Measurements from ENCODE around the gene NOL4L. TPM values are rescaled to one million over a fixed set of nuclear protein-coding genes. Genes with fewer than 3 reads are reported as not detected.

The NOL4L gene
- total RNA-seq, 1 experiment from 2014 or later: 1.4 TPM

DNA sequence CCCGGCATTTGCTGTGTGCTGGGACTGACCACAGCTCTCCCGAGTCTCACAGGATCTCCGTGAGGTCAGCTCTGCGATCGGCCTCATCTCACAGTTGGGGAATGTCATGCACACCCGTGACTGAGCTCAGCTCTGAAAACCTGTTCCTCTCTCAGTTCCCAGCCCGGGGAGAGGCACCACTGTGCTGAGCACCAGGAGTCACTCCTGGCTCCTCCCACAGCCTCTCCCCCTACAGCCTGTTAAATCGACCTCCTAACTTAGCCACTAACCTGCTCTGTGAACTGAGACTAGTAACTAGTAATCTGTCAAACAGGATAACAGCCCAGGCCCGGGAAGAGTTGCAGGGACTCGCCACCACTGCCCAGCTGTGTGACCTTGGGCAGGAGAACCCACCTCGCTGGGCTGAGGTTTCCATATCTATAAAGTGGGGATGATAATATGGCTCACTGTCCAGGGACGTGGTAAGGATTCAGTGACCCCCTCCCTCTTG, 20.1 kb upstream of the NOL4L start:
- ChIA-PET CTCF (no interaction called here), POLR2A (ENCODE audit: low non-redundant PET) (no interaction called here)
- no peak for TF ChIP-seq EZH2 (IDR thresholded peaks at IDR 0.05; ENCODE audit: borderline replicate concordance, low read depth, low read length, poor library complexity, severe bottlenecking)
- no peak for TF ChIP-seq CTCF (conservative IDR thresholded peaks at IDR 0.05; ENCODE audit: low read depth, low read length)
- no peak for DNase-seq (ENCODE audit: low spot score)
- Histone ChIP-seq H3K4me1 (ENCODE audit: insufficient read depth, low read length, poor library complexity, severe bottlenecking) (no peaks in the 10 kb centered on the region), H3K36me3 (ENCODE audit: insufficient read depth, low read length, poor library complexity, severe bottlenecking) (no peaks in the 10 kb centered on the region), H3K9me3 (ENCODE audit: low read depth, low read length, poor library complexity, severe bottlenecking) (no peaks in the 10 kb centered on the region), H3K27me3 (replicated peaks; ENCODE audit: insufficient read depth, low read depth, low read length, poor library complexity) (no peaks in the 10 kb centered on the region), H3K4me3 (ENCODE audit: low read depth, low read length, poor library complexity, severe bottlenecking) (no peak overlapping the region), H3K27ac (ENCODE audit: low read depth, low read length, poor library complexity, severe bottlenecking) (no peak overlapping the region)
- BruUV-seq (replicated peaks): no TSS peak
- intact Hi-C loops (cut with micrococcal nuclease; ENCODE audit: unreplicated experiment): no loop called here

DNA sequence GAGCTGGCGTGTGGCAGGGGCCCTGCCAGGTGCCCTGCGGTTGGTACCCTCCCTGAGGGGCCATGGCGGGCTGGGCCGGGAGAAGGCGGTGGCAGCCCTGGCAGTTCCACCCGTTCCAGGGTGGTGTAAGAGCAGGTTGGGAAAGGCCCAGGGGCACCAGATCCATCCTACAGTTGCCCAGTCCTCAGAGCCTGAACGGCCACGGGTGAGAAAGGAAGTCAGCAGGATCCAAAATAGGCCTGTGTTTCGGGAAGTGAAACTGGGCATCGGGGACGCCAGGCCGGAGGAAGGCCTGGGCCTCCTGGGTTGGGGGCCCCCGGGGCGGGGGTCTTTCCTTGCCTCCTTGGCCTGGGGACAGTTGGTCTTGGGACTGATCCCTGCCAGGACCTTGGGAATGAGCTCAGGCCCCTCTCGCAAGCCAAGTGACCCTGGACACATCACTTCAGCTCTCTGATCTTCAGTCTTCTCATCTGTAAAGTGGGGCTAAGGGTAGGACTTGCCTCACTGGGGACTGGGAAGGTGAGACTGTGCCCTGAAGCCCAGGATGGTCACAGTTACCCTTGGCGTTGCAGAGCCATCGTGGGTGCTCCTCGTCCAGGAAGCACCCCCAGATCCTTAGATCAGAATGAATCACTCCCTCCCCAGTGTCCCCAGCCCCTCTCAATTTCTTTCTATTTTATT, 18.1 kb upstream of the NOL4L start:
- no peaks in the 10 kb centered on the region for H3K4me1 ChIP-seq (ENCODE audit: insufficient read depth, low read length, poor library complexity, severe bottlenecking)
- CTCF ChIA-PET: no interaction called here
- H3K9me3 ChIP-seq (ENCODE audit: low read depth, low read length, poor library complexity, severe bottlenecking): no peaks in the 10 kb centered on the region
- no peak overlapping the region for H3K27ac ChIP-seq (ENCODE audit: low read depth, low read length, poor library complexity, severe bottlenecking)
- H3K4me3 ChIP-seq (ENCODE audit: low read depth, low read length, poor library complexity, severe bottlenecking): no peak overlapping the region
- H3K27me3 ChIP-seq (replicated peaks; ENCODE audit: insufficient read depth, low read depth, low read length, poor library complexity): no peaks in the 10 kb centered on the region
- BruUV-seq (replicated peaks): no TSS peak
- H3K36me3 ChIP-seq (ENCODE audit: insufficient read depth, low read length, poor library complexity, severe bottlenecking): no peaks in the 10 kb centered on the region
- DNase-seq (ENCODE audit: low spot score): no peak
- intact Hi-C loops (cut with micrococcal nuclease; ENCODE audit: unreplicated experiment): no loop called here
- TF ChIP-seq EZH2 (IDR thresholded peaks at IDR 0.05; ENCODE audit: borderline replicate concordance, low read depth, low read length, poor library complexity, severe bottlenecking) (no peak), CTCF (conservative IDR thresholded peaks at IDR 0.05; ENCODE audit: low read depth, low read length) (no peak)
- POLR2A ChIA-PET (ENCODE audit: low non-redundant PET): no interaction called here

- ChIA-PET CTCF (no interaction called here), POLR2A (ENCODE audit: low non-redundant PET) (no interaction called here)
- BruUV-seq (replicated peaks): no TSS peak
- no peaks in the 10 kb centered on the region for H3K9me3 ChIP-seq (ENCODE audit: low read depth, low read length, poor library complexity, severe bottlenecking)
- intact Hi-C loops (cut with micrococcal nuclease; ENCODE audit: unreplicated experiment): no loop called here
- no peaks in the 10 kb centered on the region for H3K36me3 ChIP-seq (ENCODE audit: insufficient read depth, low read length, poor library complexity, severe bottlenecking)
- H3K4me3 ChIP-seq (ENCODE audit: low read depth, low read length, poor library complexity, severe bottlenecking): no peak overlapping the region
- no peak overlapping the region for H3K27ac ChIP-seq (ENCODE audit: low read depth, low read length, poor library complexity, severe bottlenecking)
- H3K4me1 ChIP-seq (ENCODE audit: insufficient read depth, low read length, poor library complexity, severe bottlenecking): no peaks in the 10 kb centered on the region
- no peak for TF ChIP-seq EZH2 (IDR thresholded peaks at IDR 0.05; ENCODE audit: borderline replicate concordance, low read depth, low read length, poor library complexity, severe bottlenecking)
- no peak for TF ChIP-seq CTCF (conservative IDR thresholded peaks at IDR 0.05; ENCODE audit: low read depth, low read length)
- H3K27me3 ChIP-seq (replicated peaks; ENCODE audit: insufficient read depth, low read depth, low read length, poor library complexity): no peaks in the 10 kb centered on the region
- DNase-seq (ENCODE audit: low spot score): no peak
These were observed 17.1 kb upstream of the NOL4L start for GRCh38 chr20:32602273-32602672.

Data from A673 (cell line).